Sigmoid colon (tissue), 7 donors: ENCODE measurements around the gene ARGLU1. TPM values are rescaled to one million over a fixed set of nuclear protein-coding genes. Genes with fewer than 3 reads are reported as not detected.

Source experiments
- DNase-seq: peaks from one replicate; pipeline ENCODE4 v3.0.0-alpha.2; 2019
- H3K27ac ChIP-seq, 4 donors: fragments of 200-600 bp; sonication (generic); one replicate each; pipeline ENCODE4 v1.5.1; 2016 to 2019; ENCODE audit warnings: mild to moderate bottlenecking in 1 of 4
- H3K27me3 ChIP-seq, 3 donors: fragments of 200-600 bp; sonication (generic); one replicate each; pipeline ENCODE4 v1.5.1; 2019; ENCODE audit warnings: mild to moderate bottlenecking in 1 of 3
- H3K36me3 ChIP-seq, 4 donors: fragments of 200-600 bp; sonication (generic); one replicate each; pipeline ENCODE4 v1.5.1; 2016 to 2019
- H3K4me1 ChIP-seq, 4 donors: fragments of 200-600 bp; sonication (generic); one replicate each; pipeline ENCODE4 v1.5.1; 2017 to 2019
- H3K4me3 ChIP-seq, 4 donors: fragments of 200-600 bp; sonication (generic); one replicate each; pipeline ENCODE4 v1.5.1; 2017 to 2019; ENCODE audit warnings: mild to moderate bottlenecking in 2 of 4, moderate library complexity in 1 of 4
- H3K9me3 ChIP-seq, 4 donors: fragments of 200-600 bp in 3 of 4; sonication (generic) in 3 of 4; one replicate each; pipeline versions ENCODE4 v1.5.1 to v1.6.1; 2013 to 2019
- CTCF ChIP-seq, 4 experiments: fragments of 450-650 bp in 3 of 4; fragments of 200-600 bp in 1 of 4; IDR thresholded peaks; one replicate each; pipeline ENCODE4 v1.5.1; 2016 to 2019; ENCODE audit warnings: antibody characterized with exemption in 4 of 4, mild to moderate bottlenecking in 3 of 4, moderate library complexity in 2 of 4
- EP300 ChIP-seq, 4 donors: sonication (generic); formaldehyde crosslinking; IDR thresholded peaks; one replicate each; pipeline ENCODE4 v1.6.1; 2017; ENCODE audit warnings: antibody characterized with exemption in 4 of 4
- POLR2A ChIP-seq, 2 donors: fragments of 450-650 bp; IDR thresholded peaks; one replicate each; pipeline ENCODE4 v1.6.1; 2016; ENCODE audit warnings: antibody characterized with exemption in 2 of 2, mild to moderate bottlenecking in 2 of 2, moderate library complexity in 2 of 2
- POLR2AphosphoS5 ChIP-seq, 4 donors: sonication (generic); formaldehyde crosslinking; IDR thresholded peaks; one replicate each; pipeline ENCODE4 v1.6.1; 2017; ENCODE audit warnings: antibody characterized with exemption in 4 of 4
- WGBS, 2 donors: extraction: QIAGEN DNeasy Blood & Tissue Kit; methylation state at CpG; one replicate each; pipeline ENCODE4 v1.1.7; 2013; 5-methylcytosine and 5-hydroxymethylcytosine counted together
- intact Hi-C: fragments of 100-400 bp; cut with DNase I; formaldehyde crosslinking; loops from one replicate; pipeline ENCODE4 v1.15.1; 2023
- polyA plus RNA-seq, 3 donors: library from polyadenylated mRNA; stranded (reverse); fragments of 200-250 nt; gene quantifications; one replicate each; pipeline ENCODE4 v1.2.3, GENCODE V29; 2013
- total RNA-seq, 4 donors: library from RNA; depleted of rRNA; stranded (reverse); fragments of >200 nt; gene quantifications; one replicate each; pipeline ENCODE4 v1.1.0, GENCODE V29; 2016
- donor health status: healthy with polysubstance abuse.
- donor health status: Bipolar disorder and iron deficiency.
- donor health status: healthy.

ARGLU1 gene
- total and polyA plus RNA-seq, 7 donors = 7.8 to 196 (median 88.1) TPM

GRCh38 chr13:106499896-106500295 lies 68.0 kb downstream of the ARGLU1 start:
- DNase-seq = no peak
- Histone ChIP-seq H3K27me3 (no peaks in the 10 kb centered on the region), H3K9me3 (no peaks in the 10 kb centered on the region), H3K27ac (peak overlapping the region in 2 of 4 donors; percentile 75), H3K36me3 (no peaks in the 10 kb centered on the region), H3K4me3 (no peak overlapping the region), H3K4me1 (peaks cover 0 to 64% (median 49%) of the 10 kb centered on the region in 4 donors)
- 56 to 83% methylated on average over 4 of the region's 4 CpGs for WGBS, 2 donors
- TF ChIP-seq POLR2A (IDR thresholded peaks at IDR 0.05) = no peak
- TF ChIP-seq CTCF (IDR thresholded peaks at IDR 0.05) = no peak
- TF ChIP-seq POLR2AphosphoS5 (IDR thresholded peaks at IDR 0.05) = no peak
- TF ChIP-seq EP300 (IDR thresholded peaks at IDR 0.05) = no peak
- intact Hi-C loops = no loop called here

GRCh38 chr13:106499113-106499512 lies 68.8 kb downstream of the ARGLU1 start:
- no peaks in the 10 kb centered on the region for H3K27me3 ChIP-seq
- intact Hi-C loops = no loop called here
- peaks cover 0 to 6% (median 0%) of the 10 kb centered on the region in 4 donors for H3K36me3 ChIP-seq
- H3K9me3 ChIP-seq = no peaks in the 10 kb centered on the region
- TF ChIP-seq POLR2A (IDR thresholded peaks at IDR 0.05) (no peak), POLR2AphosphoS5 (IDR thresholded peaks at IDR 0.05) (no peak), EP300 (IDR thresholded peaks at IDR 0.05) (no peak), CTCF (IDR thresholded peaks at IDR 0.05) (no peak)
- no peak for DNase-seq
- peak overlapping the region in 1 of 4 donors; percentile 24 for H3K4me3 ChIP-seq
- WGBS, 2 donors = 73 to 86% methylated on average over 2 of the region's 2 CpGs
- H3K4me1 ChIP-seq = peaks cover 0 to 56% (median 48%) of the 10 kb centered on the region in 4 donors
- H3K27ac ChIP-seq = peak overlapping the region; percentile 21 to 75 (median 71)

- Histone ChIP-seq H3K27me3 (no peaks in the 10 kb centered on the region), H3K27ac (peak overlapping the region; percentile 50 to 75 (median 71)), H3K4me1 (peaks cover 0 to 51% (median 45%) of the 10 kb centered on the region in 4 donors), H3K9me3 (no peaks in the 10 kb centered on the region), H3K4me3 (peak overlapping the region in 2 of 4 donors; percentile 8 to 24), H3K36me3 (peaks cover 0 to 12% (median 0%) of the 10 kb centered on the region in 4 donors)
- no peak for TF ChIP-seq CTCF (IDR thresholded peaks at IDR 0.05)
- no peak for TF ChIP-seq POLR2AphosphoS5 (IDR thresholded peaks at IDR 0.05)
- no peak for TF ChIP-seq POLR2A (IDR thresholded peaks at IDR 0.05)
- no peak for DNase-seq
- intact Hi-C loops = no loop called here
- WGBS, 2 donors = 27 to 52% methylated on average over 1 of the region's 1 CpG
Measured at GRCh38 chr13:106498571-106498970, 69.4 kb downstream of the ARGLU1 start.

GRCh38 chr13:106498158-106498557 lies 69.8 kb downstream of the ARGLU1 start:
- Histone ChIP-seq H3K4me1 (peaks cover 0 to 49% (median 43%) of the 10 kb centered on the region in 4 donors), H3K36me3 (peaks cover 0 to 14% (median 2%) of the 10 kb centered on the region in 4 donors), H3K9me3 (no peaks in the 10 kb centered on the region), H3K27me3 (no peaks in the 10 kb centered on the region), H3K4me3 (peak overlapping the region in 2 of 4 donors; percentile 8 to 24), H3K27ac (peak overlapping the region; percentile 50 to 75 (median 71))
- 47 to 72% methylated on average over 3 of the region's 3 CpGs for WGBS, 2 donors
- no peak for TF ChIP-seq EP300 (IDR thresholded peaks at IDR 0.05)
- intact Hi-C loops = no loop called here
- no peak for DNase-seq

- H3K4me3 ChIP-seq = no peak overlapping the region
- intact Hi-C loops = no loop called here
- peaks cover 0 to 25% (median 11%) of the 10 kb centered on the region in 4 donors for H3K36me3 ChIP-seq
- DNase-seq = no peak
- WGBS, 2 donors = 10 to 49% methylated on average over 1 of the region's 1 CpG
- H3K27ac ChIP-seq = peak overlapping the region; percentile 50 to 75 (median 71)
- peaks cover 0 to 60% (median 51%) of the 10 kb centered on the region in 4 donors for H3K4me1 ChIP-seq
- TF ChIP-seq EP300 (IDR thresholded peaks at IDR 0.05) (no peak), POLR2AphosphoS5 (IDR thresholded peaks at IDR 0.05) (no peak), CTCF (IDR thresholded peaks at IDR 0.05) (no peak), POLR2A (IDR thresholded peaks at IDR 0.05) (no peak)
- H3K9me3 ChIP-seq = no peaks in the 10 kb centered on the region
- H3K27me3 ChIP-seq = no peaks in the 10 kb centered on the region
Measured at GRCh38 chr13:106497079-106497478, 70.9 kb downstream of the ARGLU1 start.
